B cell (primary cell): ENCODE measurements around the gene PDHX. TPM values are rescaled to one million over a fixed set of nuclear protein-coding genes. Genes with fewer than 3 reads are reported as not detected.
A peak's percentile ranks its signal among the peaks of the same experiment; 100 is the strongest.

Source experiments
- ATAC-seq: fragments of 200-7000 bp; cut with Tn5 transposase; one replicate; pipeline ENCODE4 v1.10.0; 2021; ENCODE audit warnings: low read depth, mild to moderate bottlenecking, moderate number of reproducible peaks, moderate library complexity
- CTCF ChIA-PET: fragments of 350-600 bp; sonication (Branson Sonifier 250); formaldehyde crosslinking; loops from one replicate; lab custom pipeline; 2021; ENCODE audit warnings: antibody characterized with exemption, inconsistent platforms; lab: Charles Lee
- POLR2A ChIA-PET: fragments of 350-600 bp; sonication (Branson Sonifier 250); formaldehyde crosslinking; loops from one replicate; lab custom pipeline; 2021; ENCODE audit warnings: antibody characterized with exemption; lab: Charles Lee
- DNase-seq: peaks from one replicate; pipeline ENCODE4 v3.0.0; 2013
- H2AFZ ChIP-seq: 2 replicates; pipeline ENCODE4 v1.6.1; 2012; ENCODE audit warnings: mild to moderate bottlenecking, low read depth, low read length; ENCODE audit not compliant: insufficient read depth, poor library complexity, severe bottlenecking
- H3K27ac ChIP-seq, 2 donors: 1 replicate in 1 of 2; 2 replicates in 1 of 2; pipeline ENCODE4 v1.5.1; 2012 to 2013; ENCODE audit warnings: low read length in 2 of 2, mild to moderate bottlenecking in 2 of 2, moderate library complexity in 1 of 2
- H3K27me3 ChIP-seq, 4 experiments: fragments of 200-600 bp in 1 of 4; sonication (generic) in 1 of 4; replicated peaks in 1 of 4; 1 replicate in 2 of 4; 2 replicates in 2 of 4; pipeline versions ENCODE4 v1.6.1 to v1.7.0; 2013 to 2016; ENCODE audit warnings: low read length in 3 of 4, mild to moderate bottlenecking in 2 of 4, mixed read lengths in 1 of 4, moderate library complexity in 1 of 4; ENCODE audit not compliant: insufficient read depth in 4 of 4, control insufficient read depth in 3 of 4; ENCODE audit errors: control extremely low read depth in 1 of 4
- H3K36me3 ChIP-seq, 2 experiments: replicated peaks in 1 of 2; 1 replicate in 1 of 2; 2 replicates in 1 of 2; pipeline versions ENCODE4 v1.6.1 to v1.7.1; 2013; ENCODE audit warnings: low read length in 1 of 2; ENCODE audit not compliant: insufficient read depth in 2 of 2, control insufficient read depth in 1 of 2; ENCODE audit errors: control extremely low read depth in 1 of 2, extremely low read depth in 1 of 2
- H3K4me1 ChIP-seq, 2 donors: fragments of 200-600 bp in 1 of 2; sonication (generic) in 1 of 2; 1 replicate in 1 of 2; 2 replicates in 1 of 2; pipeline versions ENCODE4 v1.5.1 to v1.6.1; 2013 to 2017; ENCODE audit warnings: low read length in 2 of 2; ENCODE audit not compliant: control insufficient read depth in 2 of 2, insufficient read depth in 2 of 2
- H3K4me2 ChIP-seq: replicated peaks from 2 replicates; pipeline ENCODE3; 2012; ENCODE audit warnings: mild to moderate bottlenecking, low read depth, low read length; ENCODE audit not compliant: poor library complexity, severe bottlenecking
- H3K4me3 ChIP-seq, 5 experiments: fragments of 200-600 bp in 1 of 5; sonication (generic) in 1 of 5; 1 replicate in 3 of 5; 2 replicates in 2 of 5; pipeline versions ENCODE4 v1.5.1 to v1.7.0; 2011 to 2016; ENCODE audit warnings: low read length in 4 of 5, mild to moderate bottlenecking in 4 of 5, low read depth in 2 of 5, control low read depth in 1 of 5, moderate library complexity in 1 of 5; ENCODE audit not compliant: insufficient read depth in 1 of 5; ENCODE audit errors: control extremely low read depth in 1 of 5, extremely low read depth in 1 of 5
- H3K79me2 ChIP-seq: fragments of 200-600 bp; sonication (generic); one replicate; pipeline ENCODE4 v1.6.0; 2016; ENCODE audit warnings: low read length; ENCODE audit not compliant: control insufficient read depth, insufficient read depth
- H3K9ac ChIP-seq: fragments of 200-600 bp; sonication (generic); 2 replicates; pipeline ENCODE4 v1.6.1; 2017; ENCODE audit warnings: mild to moderate bottlenecking, low read length, moderate library complexity
- H3K9me3 ChIP-seq, 3 donors: one replicate each; pipeline versions ENCODE4 v1.6.1 to v1.7.1; 2013; ENCODE audit warnings: low read length in 2 of 3; ENCODE audit not compliant: control insufficient read depth in 2 of 3, insufficient read depth in 1 of 3; ENCODE audit errors: control extremely low read depth in 1 of 3
- H4K20me1 ChIP-seq: 2 replicates; pipeline ENCODE4 v1.6.0; 2012; ENCODE audit warnings: mild to moderate bottlenecking, low read length; ENCODE audit not compliant: insufficient read depth, control insufficient read depth, poor library complexity, severe bottlenecking
- H3K27ac Mint-ChIP-seq: one replicate; pipeline ENCODE4 v1.8.0; 2021; ENCODE audit warnings: mixed read lengths
- H3K27me3 Mint-ChIP-seq: one replicate; pipeline ENCODE4 v1.8.0; 2021; ENCODE audit warnings: mixed read lengths
- H3K4me1 Mint-ChIP-seq: one replicate; pipeline ENCODE4 v1.8.0; 2021; ENCODE audit warnings: mixed read lengths
- H3K4me3 Mint-ChIP-seq: one replicate; pipeline ENCODE4 v1.8.0; 2021; ENCODE audit warnings: mixed read lengths
- H3K9me3 Mint-ChIP-seq: one replicate; pipeline ENCODE4 v1.8.0; 2022; ENCODE audit warnings: mixed read lengths; ENCODE audit not compliant: insufficient read depth
- EZH2 ChIP-seq: IDR thresholded peaks from 2 replicates; pipeline ENCODE4 v1.6.1; 2012; ENCODE audit warnings: borderline replicate concordance, low read depth, mild to moderate bottlenecking, moderate library complexity, low read length; ENCODE audit not compliant: insufficient read depth, poor library complexity, severe bottlenecking
- WGBS: methylation state at CpG from one replicate; pipeline ENCODE4 v1.1.5; 2013; ENCODE audit warnings: missing lambda C conversion rate; ENCODE audit not compliant: insufficient coverage; 5-methylcytosine and 5-hydroxymethylcytosine counted together
- intact Hi-C: fragments of 100-400 bp; cut with micrococcal nuclease; formaldehyde crosslinking; loops from one replicate; pipeline ENCODE4 v1.10.0; 2022
- polyA plus RNA-seq: library from polyadenylated mRNA; depleted of rRNA; stranded (reverse); fragments of >200 nt; gene quantifications from 2 replicates; pipeline ENCODE4 v1.2.3, GENCODE V29; 2012
- total RNA-seq, 2 donors: library from RNA; stranded (reverse); fragments of 120-200 nt in 1 of 2; gene quantifications; 1 replicate in 1 of 2; 2 replicates in 1 of 2; pipeline versions ENCODE4 v1.2.3 to v1.2.4, GENCODE V29; 2013 to 2022
- TF ChIP-seq, protein P1 (sequence below): fragments of 200-600 bp; IDR thresholded peaks from one replicate; pipeline ENCODE4 v1.8.0; 2022; ENCODE audit warnings: antibody characterized with exemption, mild to moderate bottlenecking

Gene PDHX
- total and polyA plus RNA-seq, 2 donors (not counting 1 experiment from before 2014, with no cell fraction given) = 6.2 to 35.4 TPM

DNA sequence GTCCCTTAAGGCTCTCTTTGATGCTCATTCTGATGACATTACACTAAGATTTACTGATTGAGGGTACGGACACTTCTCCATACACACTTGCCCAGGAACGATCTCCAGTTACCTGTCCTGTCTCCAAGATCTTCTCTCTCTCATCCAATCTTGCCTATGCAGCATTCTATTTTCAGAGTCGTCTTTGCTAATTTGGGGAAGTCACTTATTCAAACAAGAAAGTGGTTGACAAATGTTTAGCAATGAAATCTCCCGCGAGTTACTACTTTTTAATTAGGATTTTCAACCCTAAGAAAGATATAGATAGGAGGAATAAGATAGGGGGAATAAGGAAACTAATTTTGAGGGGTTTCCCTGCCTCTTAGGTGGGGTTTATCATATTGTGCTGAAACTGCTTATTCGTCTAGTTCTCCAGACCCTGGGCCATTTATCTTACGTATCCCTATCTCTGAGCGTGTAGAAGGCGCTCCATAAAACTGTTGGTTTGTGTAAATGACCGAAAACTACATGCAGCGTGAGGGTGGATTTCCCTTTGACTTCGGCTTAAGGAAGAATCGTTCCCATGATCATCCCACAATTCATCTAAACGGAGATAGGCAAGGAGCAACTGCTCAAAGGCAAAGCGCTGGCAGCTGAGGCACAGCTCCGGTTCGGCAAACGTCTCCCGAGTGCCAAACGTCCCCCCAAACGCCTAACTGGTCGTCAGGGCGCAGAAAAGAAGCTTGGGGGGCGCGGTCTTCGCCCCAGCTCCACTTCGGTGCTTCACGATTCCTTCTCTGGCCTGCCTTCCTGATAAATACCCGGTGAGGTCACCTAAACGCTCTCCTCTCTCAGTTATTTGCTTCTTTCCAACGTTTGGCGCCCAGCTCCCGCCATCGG, 1.0 kb upstream of the PDHX start:
- Histone ChIP-seq H3K4me2 (peak overlapping the region; percentile 79), H3K79me2 (peaks cover 52% of the 10 kb centered on the region), H2AFZ (peak overlapping the region; percentile 95), H3K36me3 (no peaks in the 10 kb centered on the region), H4K20me1 (peaks cover 8% of the 10 kb centered on the region), H3K4me3 (peak overlapping the region; percentile 36 to 95 (median 85)), H3K27me3 (no peaks in the 10 kb centered on the region), H3K9ac (peak overlapping the region; percentile 94), H3K27ac (peak overlapping the region; percentile 84 to 85), H3K9me3 (no peaks in the 10 kb centered on the region), H3K4me1 (peaks cover 14 to 23% of the 10 kb centered on the region in 2 donors)
- ChIA-PET POLR2A (interaction anchor here (0.9 to 1.0 kb wide), 2 partner anchors 12 to 810 kb away, joined by 3 to 4 read pairs; partner anchors contain the start of gene NAT10), CTCF (interaction anchor here (0.6 to 4.0 kb wide), 6 partner anchors 10 to 329 kb away, joined by 3 to 19 read pairs (median 4); no protein-coding TSS in a partner anchor)
- under 1% methylated on average over 23 of the region's 34 CpGs for WGBS
- intact Hi-C loops = loop anchor here (1.0 to 10.0 kb wide), 9 partner anchors 227 to 1878 kb away; partner anchors contain the start of genes CAPRIN1, CAT, NAT10 and TCP11L1
- Mint-ChIP-seq H3K4me3 (peak overlapping the region; percentile 99), H3K4me1 (peaks cover 33% of the 10 kb centered on the region), H3K9me3 (no peaks in the 10 kb centered on the region), H3K27ac (peak overlapping the region; percentile 97), H3K27me3 (no peaks in the 10 kb centered on the region)
- TF ChIP-seq, protein P1, sequence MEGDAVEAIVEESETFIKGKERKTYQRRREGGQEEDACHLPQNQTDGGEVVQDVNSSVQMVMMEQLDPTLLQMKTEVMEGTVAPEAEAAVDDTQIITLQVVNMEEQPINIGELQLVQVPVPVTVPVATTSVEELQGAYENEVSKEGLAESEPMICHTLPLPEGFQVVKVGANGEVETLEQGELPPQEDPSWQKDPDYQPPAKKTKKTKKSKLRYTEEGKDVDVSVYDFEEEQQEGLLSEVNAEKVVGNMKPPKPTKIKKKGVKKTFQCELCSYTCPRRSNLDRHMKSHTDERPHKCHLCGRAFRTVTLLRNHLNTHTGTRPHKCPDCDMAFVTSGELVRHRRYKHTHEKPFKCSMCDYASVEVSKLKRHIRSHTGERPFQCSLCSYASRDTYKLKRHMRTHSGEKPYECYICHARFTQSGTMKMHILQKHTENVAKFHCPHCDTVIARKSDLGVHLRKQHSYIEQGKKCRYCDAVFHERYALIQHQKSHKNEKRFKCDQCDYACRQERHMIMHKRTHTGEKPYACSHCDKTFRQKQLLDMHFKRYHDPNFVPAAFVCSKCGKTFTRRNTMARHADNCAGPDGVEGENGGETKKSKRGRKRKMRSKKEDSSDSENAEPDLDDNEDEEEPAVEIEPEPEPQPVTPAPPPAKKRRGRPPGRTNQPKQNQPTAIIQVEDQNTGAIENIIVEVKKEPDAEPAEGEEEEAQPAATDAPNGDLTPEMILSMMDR = no peak
- TF ChIP-seq EZH2 = no peak
- no peak for ATAC-seq
- DNase-seq = no peak
